Body of pancreas (tissue), 4 donors: ENCODE results near the gene UBE2Q2.

Source experiments
- CTCF ChIP-seq, 7 experiments: fragments of 450-650 bp in 4 of 7; fragments of 200-600 bp in 3 of 7; sonication (generic) in 3 of 7; IDR thresholded peaks; one replicate each; pipeline ENCODE4 v1.5.1; 2016 to 2019; ENCODE audit warnings: antibody characterized with exemption in 7 of 7
- POLR2A ChIP-seq, 3 donors: fragments of 450-650 bp; IDR thresholded peaks; one replicate each; pipeline ENCODE4 v1.6.1; 2016; ENCODE audit warnings: antibody characterized with exemption in 3 of 3, mild to moderate bottlenecking in 2 of 3

GRCh38 chr15:75810874-75811498 is 32.3 kb upstream of the UBE2Q2 start:
- TF ChIP-seq CTCF (IDR thresholded peaks at IDR 0.05), result no peak
- no peak for TF ChIP-seq POLR2A (IDR thresholded peaks at IDR 0.05)
